Parathyroid adenoma (tissue), 2 donors: ENCODE measurements around the gene CYB5D1.

Experiments
- H2AFZ ChIP-seq: fragments of 300-600 bp; sonication (generic); one replicate; pipeline ENCODE4 v1.7.0; 2017; ENCODE audit warnings: antibody characterized with exemption, mild to moderate bottlenecking
- H3K27ac ChIP-seq: fragments of 300-600 bp; sonication (generic); one replicate; pipeline ENCODE4 v1.7.0; 2017
- H3K27me3 ChIP-seq: fragments of 300-600 bp; sonication (generic); one replicate; pipeline ENCODE4 v1.7.0; 2017; ENCODE audit warnings: low read length; ENCODE audit not compliant: control insufficient read depth, insufficient read depth
- H3K36me3 ChIP-seq: fragments of 300-600 bp; sonication (generic); one replicate; pipeline ENCODE4 v1.7.0; 2017; ENCODE audit warnings: low read length; ENCODE audit not compliant: control insufficient read depth, insufficient read depth
- H3K4me1 ChIP-seq: fragments of 300-600 bp; sonication (generic); one replicate; pipeline ENCODE4 v1.7.0; 2017; ENCODE audit warnings: control low read depth
- H3K4me2 ChIP-seq: fragments of 300-600 bp; sonication (generic); one replicate; pipeline ENCODE4 v1.7.0; 2017; ENCODE audit warnings: low read length
- H3K4me3 ChIP-seq: fragments of 300-600 bp; sonication (generic); one replicate; pipeline ENCODE4 v1.7.0; 2017; ENCODE audit warnings: low read depth, low read length
- H3K79me2 ChIP-seq: fragments of 300-600 bp; sonication (generic); one replicate; pipeline ENCODE4 v1.7.0; 2017; ENCODE audit warnings: control low read depth
- H3K9ac ChIP-seq: fragments of 300-600 bp; sonication (generic); one replicate; pipeline ENCODE4 v1.7.0; 2017; ENCODE audit warnings: mild to moderate bottlenecking
- H3K9me3 ChIP-seq: fragments of 300-600 bp; sonication (generic); one replicate; pipeline ENCODE4 v1.7.0; 2017; ENCODE audit warnings: low read length; ENCODE audit not compliant: control insufficient read depth
- TF ChIP-seq, protein P1 (sequence below): fragments of 300-600 bp; sonication (generic); IDR thresholded peaks from one replicate; pipeline ENCODE4 v1.7.0; 2017; ENCODE audit warnings: antibody characterized with exemption, mild to moderate bottlenecking
- donor health status: primary hyperparathyroidism.

Gene CYB5D1

DNA sequence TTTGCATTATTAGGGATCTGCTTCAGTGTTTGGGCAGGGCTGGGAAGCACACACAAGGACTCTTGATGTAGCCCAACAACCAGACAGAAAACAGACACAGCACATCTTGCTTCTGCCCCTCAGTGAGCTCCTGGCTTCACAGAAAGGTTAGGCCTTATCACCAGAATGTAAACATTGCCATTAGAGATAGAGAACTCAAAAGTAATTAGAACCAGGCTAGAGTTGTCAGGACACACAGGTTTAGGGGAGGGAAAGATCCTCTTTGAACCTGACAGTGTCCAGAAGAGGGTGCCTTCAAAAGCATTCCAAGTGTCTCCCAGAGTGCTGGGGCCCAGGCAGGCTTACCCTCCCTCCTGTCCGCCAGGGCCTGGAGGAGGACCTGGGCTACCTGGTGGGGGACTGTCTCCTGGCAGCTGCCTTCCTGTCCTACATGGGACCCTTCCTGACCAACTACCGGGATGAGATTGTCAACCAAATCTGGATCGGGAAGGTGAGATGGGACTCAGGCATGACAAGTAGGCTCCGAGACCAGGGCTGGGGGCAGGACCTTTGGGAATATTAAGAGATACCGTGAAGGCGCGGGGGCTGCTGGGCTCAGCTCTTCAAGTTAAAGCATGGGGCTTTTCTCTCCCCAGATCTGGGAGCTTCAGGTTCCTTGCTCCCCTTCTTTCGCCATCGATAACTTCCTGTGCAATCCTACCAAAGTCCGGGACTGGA, 40.7 kb upstream of the CYB5D1 start:
- H3K36me3 ChIP-seq: no peaks in the 10 kb centered on the region
- no peak overlapping the region for H3K27ac ChIP-seq
- no peak overlapping the region for H3K4me3 ChIP-seq
- TF ChIP-seq, protein P1, sequence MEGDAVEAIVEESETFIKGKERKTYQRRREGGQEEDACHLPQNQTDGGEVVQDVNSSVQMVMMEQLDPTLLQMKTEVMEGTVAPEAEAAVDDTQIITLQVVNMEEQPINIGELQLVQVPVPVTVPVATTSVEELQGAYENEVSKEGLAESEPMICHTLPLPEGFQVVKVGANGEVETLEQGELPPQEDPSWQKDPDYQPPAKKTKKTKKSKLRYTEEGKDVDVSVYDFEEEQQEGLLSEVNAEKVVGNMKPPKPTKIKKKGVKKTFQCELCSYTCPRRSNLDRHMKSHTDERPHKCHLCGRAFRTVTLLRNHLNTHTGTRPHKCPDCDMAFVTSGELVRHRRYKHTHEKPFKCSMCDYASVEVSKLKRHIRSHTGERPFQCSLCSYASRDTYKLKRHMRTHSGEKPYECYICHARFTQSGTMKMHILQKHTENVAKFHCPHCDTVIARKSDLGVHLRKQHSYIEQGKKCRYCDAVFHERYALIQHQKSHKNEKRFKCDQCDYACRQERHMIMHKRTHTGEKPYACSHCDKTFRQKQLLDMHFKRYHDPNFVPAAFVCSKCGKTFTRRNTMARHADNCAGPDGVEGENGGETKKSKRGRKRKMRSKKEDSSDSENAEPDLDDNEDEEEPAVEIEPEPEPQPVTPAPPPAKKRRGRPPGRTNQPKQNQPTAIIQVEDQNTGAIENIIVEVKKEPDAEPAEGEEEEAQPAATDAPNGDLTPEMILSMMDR: no peak
- H3K4me1 ChIP-seq: no peaks in the 10 kb centered on the region
- H3K27me3 ChIP-seq: no peaks in the 10 kb centered on the region
- H3K79me2 ChIP-seq: no peaks in the 10 kb centered on the region
- H3K9ac ChIP-seq: no peak overlapping the region
- no peak overlapping the region for H3K4me2 ChIP-seq
- no peak overlapping the region for H2AFZ ChIP-seq
- no peaks in the 10 kb centered on the region for H3K9me3 ChIP-seq

DNA sequence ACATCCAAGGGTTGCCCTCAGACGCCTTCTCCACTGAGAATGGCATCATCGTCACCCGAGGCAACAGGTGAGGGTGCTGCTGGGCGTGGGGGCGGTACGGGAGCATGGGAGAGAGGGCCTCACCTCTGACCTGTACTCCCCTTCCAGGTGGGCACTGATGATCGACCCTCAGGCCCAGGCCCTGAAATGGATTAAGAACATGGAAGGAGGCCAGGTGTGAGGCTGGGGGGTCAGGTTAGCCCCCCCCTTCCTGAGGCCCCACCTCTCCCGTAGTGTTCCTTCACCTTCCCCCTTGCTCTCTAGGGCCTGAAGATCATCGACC, 40.2 kb upstream of the CYB5D1 start:
- Histone ChIP-seq H2AFZ (no peak overlapping the region), H3K36me3 (no peaks in the 10 kb centered on the region), H3K27ac (no peak overlapping the region), H3K27me3 (no peaks in the 10 kb centered on the region), H3K4me3 (no peak overlapping the region), H3K9ac (no peak overlapping the region), H3K79me2 (no peaks in the 10 kb centered on the region), H3K4me1 (no peaks in the 10 kb centered on the region), H3K4me2 (no peak overlapping the region), H3K9me3 (no peaks in the 10 kb centered on the region)
- TF ChIP-seq, protein P1: no peak

DNA sequence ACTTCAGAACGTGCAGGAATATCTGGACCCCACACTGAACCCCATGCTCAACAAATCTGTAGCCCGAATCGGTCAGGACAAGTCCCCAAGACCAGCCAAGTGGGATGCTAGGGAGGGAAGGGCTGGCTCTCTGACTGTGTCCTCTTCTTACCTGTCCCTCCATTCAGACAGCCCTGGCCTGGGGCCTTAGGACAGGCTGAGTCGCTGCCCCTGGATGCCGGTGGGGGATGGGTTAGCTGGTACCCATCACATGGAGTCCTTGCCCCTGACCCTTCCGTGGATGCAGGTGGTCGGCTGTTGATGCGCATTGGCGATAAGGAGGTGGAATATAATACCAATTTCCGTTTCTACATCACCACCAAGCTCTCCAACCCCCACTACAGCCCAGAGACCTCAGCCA, 39.8 kb upstream of the CYB5D1 start:
- Histone ChIP-seq H3K4me1 (no peaks in the 10 kb centered on the region), H3K4me2 (no peak overlapping the region)
- TF ChIP-seq, protein P1: no peak

DNA sequence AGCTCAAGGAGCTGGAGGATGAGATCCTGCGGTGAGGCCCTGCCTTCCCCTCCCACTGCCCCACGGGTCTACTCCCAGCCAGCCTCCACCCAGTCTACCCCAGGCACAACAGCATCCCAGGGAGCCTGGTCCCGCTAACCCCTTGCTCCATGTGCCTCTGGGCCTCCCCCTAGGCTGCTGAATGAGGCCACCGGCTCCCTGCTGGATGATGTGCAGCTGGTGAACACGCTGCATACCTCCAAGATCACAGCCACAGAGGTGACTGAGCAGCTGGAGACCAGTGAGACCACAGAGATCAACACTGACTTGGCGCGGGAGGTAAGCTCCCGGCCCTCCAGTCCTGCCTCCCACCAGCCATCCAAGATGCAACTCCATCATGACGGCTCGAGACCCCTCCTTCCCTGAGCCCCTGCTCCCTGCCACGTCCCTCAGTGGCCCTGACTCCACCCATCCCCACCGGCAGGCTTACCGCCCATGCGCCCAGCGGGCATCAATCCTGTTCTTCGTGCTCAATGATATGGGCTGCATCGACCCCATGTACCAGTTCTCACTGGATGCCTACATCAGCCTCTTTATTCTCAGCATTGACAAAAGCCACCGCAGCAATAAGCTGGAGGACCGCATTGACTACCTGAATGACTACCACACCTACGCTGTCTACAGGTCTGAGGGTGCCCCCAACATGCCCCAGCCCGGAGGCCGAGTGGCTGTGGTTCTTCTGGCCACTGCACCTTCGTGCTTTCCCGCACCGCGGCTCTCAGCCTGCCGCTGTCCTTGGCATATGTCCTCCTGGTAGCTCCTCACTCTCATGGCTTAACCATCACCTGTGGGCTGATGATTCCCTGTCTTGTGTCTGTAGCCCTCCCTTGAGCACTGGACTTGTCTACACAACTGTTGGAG, 38.8 kb upstream of the CYB5D1 start:
- TF ChIP-seq, protein P1: no peak
- H2AFZ ChIP-seq: no peak overlapping the region
- H3K27ac ChIP-seq: no peak overlapping the region
- no peak overlapping the region for H3K4me2 ChIP-seq
- H3K4me3 ChIP-seq: no peak overlapping the region
- no peaks in the 10 kb centered on the region for H3K9me3 ChIP-seq
- peaks cover under 1% of the 10 kb centered on the region for H3K4me1 ChIP-seq
- H3K9ac ChIP-seq: no peak overlapping the region
- H3K36me3 ChIP-seq: no peaks in the 10 kb centered on the region
- H3K27me3 ChIP-seq: no peaks in the 10 kb centered on the region
- H3K79me2 ChIP-seq: no peaks in the 10 kb centered on the region

More for the DNA sequence above, 39.8 kb upstream of the CYB5D1 start:
- Histone ChIP-seq H3K36me3 (no peaks in the 10 kb centered on the region), H3K79me2 (no peaks in the 10 kb centered on the region), H3K9ac (no peak overlapping the region), H3K27me3 (no peaks in the 10 kb centered on the region), H3K27ac (no peak overlapping the region), H3K9me3 (no peaks in the 10 kb centered on the region), H3K4me3 (no peak overlapping the region), H2AFZ (no peak overlapping the region)
